ENCODE results near the gene TNKS1BP1.
"Not testable (repeated sequence)": the region's sequence is repeated elsewhere in the genome, so short reads cannot be mapped to it uniquely, and the experiment has no call there.

Gene TNKS1BP1

DNA sequence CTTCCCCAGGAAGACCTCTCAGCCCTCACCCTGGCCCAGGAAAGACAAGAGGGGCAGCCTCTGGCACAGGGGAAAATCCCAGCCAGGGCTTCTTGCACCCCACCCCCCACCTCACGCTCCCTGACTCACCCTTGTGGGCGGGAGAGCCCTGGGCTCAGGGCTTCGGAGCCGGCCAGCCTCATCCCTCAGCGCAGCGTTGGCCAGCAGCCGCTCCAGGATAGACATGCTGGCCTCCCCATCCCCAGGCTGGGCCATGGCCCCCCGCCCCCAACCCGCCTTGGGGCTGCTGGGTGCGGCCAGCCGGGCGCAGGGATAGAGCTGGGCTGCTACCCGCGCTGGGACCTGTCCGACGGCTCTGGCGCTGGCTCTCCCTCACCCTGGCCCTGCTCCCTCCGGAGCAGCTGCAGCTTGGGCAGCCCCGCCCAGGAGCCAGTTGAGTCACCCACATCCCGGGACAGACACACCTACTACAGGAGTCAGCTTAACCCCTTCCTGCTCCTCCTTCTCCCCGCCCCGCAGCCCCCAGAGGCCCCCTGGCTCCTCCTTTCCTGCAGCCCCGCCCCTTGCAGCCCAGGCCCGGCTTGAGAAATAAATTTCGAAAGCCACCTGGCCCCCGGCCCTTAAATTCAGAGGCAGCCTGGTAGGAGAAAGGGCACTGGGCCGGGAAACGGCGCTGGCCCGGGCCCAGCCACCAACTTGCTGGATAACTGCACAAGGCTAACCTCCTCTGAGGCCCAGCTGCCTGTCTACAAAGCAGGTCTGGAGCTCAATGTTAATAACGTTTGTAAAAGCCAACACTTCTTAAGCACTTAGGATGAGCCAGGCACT lies 13.4 kb downstream of the TNKS1BP1 start:
- peak; percentile 30 for DNase-seq (ENCODE audit: low read depth)

DNA sequence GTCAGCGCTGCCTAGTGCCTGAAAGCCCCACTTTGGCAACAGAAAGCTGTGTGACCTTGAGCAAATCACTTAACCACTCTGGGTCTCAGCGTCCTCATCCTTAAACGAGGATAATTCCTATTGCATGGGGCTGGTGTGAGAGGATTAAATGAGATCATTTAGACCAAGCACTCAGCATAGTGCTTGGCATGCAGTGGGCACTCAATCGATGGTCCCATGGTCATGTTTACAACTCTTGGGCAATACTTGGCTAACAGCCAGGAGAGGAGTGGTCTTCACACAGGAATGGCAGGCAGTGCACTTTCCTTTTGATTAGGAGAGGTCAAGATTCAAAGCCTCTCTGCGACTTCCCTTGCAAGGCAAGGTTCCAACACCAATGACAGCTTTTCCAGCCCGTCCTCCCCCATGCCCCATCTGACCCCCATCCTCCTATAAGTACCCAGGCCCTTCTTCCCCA lies 14.1 kb downstream of the TNKS1BP1 start:
- no peak for DNase-seq (ENCODE audit: low read depth)

DNA sequence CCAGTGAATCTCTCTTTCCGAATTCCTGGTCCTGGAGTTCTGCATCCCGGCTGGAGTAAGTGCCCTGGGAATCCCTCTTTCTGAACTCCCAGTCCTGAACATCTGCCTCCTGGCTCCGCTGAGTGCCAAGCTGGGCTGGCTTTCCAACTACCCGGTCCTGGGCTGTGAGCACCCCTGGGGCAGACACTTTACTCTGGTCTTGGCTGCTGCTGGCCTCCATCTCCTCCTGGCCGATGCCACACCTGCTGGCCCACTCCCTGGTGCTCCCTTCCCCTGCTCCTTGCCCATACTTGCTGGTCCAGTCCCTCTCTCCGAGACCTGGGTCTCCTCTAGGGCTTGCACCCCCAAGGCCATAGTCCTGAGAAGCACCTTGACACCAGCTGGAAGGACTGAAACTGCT lies 14.7 kb downstream of the TNKS1BP1 start:
- DNase-seq (ENCODE audit: low read depth) = no peak

DNA sequence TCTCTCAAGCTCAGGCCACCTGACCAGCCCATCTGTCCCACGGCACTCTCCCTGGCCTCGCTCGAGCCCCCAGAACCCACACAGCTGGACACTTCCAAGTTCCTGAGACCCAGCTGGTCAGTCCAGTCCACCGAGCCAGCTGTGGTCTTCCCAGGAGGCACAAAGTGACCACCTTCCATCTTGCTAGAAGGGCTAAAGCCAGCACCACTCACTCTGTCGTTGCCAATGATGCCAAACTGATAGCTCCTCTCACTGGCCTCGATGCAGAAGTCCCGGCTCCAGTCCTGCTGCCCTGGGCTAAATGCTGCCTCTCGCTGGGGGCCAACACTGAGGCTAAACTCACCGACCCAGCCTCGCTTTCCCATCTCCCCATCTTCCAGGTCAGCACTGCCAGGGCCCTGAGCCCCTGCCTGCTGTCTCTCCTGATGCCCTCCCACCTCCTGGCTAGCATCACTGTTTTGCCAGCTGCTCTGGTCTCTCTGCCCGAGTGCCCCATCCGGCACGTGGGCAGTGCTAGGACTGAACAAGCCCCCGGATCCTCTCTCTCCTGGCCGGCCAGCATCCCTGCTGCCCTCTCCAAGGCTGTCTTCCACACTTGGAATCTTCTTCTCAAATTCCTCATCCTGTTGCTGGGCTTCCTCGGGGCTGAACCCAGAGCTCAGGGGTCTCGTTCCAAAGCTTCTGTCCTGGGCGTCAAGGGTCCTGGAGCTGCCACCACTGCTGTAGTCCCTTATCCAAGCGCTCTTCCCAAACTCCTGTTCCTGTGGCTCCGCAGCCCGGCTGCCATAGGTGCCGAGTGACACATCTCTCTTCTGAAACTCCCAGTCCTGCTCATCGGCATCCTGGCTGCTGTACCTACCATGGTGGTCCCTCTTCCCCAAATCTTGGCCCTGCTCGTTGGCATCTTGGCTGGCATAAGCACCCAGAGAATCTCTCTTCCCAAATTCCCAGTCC lies 15.4 kb downstream of the TNKS1BP1 start:
- DNase-seq (ENCODE audit: low read depth) = no peak

DNA sequence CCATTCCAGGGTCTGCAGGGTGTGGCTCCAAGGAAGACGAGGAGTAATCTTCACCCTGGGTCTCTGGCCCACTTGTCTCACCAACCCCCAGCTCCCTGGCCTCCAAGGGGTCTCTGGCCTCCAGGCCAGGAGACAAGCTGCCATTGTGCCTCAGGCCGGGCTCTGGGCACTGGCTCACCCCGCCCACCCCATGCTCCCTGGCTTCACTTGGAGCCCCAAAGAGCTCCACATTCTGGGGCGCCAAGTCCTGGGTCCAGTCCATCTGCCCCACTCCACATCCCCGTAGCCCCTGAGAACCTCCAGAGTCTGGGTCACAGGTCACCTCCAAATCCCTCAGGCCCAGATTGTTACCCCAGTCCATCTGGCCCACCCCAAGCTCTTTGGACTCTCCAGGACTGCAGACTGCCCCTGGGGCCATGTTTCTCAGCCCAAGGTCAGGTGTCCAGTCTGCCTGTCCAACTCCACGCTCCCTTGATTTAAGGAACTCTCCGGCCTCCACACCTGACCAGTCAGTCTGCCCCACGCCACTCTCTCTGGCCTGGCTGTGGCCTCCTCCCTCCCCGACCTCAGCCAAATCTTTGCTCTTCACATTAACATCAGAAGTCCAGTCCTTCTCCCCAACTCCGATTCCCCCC lies 16.2 kb downstream of the TNKS1BP1 start:
- no peak for DNase-seq (ENCODE audit: low read depth)

DNA sequence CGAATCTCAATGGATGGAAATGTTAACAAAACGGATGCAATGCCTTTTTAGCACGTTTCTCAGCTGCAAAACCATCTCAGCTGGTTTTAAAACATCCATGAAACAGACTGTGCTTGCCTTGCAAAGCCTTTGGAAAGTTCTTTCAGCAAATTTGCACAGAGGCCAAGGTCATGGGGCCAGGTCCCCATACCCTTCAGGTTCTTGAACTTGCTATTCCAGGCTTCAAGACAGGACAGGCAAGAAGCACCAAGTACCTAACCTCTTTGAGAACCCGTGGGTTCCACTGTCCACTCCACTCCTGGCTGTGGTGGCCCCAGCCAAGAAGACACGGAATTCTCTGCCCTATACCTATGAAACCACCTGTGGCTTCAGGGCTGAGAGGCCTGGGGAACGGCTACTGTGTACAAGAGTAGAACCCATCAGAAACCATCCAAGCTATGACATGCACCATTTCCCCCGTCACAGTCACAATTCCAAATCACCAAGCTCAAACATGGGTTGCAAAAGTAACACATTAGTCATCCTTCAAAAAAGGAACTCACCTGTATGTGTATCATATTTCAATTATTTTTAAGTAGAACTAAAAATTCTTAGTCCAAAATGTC lies 17.0 kb downstream of the TNKS1BP1 start:
- no peak for DNase-seq (ENCODE audit: low read depth)

DNA sequence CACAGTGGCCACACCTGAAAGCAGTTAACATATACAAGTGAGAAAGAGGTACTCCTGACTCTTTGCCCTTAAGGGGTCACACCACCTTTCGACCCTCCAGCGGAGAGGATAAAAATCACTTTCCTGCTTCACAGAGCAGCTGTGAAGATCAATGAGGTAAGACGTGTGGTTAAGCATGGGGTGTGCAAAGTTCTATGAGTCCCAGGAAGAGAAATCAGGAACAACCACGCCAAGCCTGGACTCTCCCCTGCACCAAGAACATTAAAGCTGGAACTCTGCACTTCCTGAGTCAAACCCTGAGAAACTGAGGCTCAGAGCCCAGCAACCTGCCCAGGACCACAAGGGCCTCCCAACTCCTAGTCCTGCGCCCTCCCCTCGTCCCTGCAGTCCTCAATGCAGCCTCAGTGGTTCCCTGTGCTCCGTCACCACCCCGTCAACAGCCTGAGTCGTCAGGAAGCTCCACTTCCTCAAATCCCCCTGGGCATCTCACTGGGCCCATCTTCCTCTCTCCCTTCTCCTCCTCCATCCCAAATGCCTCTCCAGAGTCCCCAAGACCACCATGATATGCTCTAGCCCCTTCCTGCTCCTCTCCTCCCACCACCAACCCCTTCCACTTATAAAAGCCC lies 17.7 kb downstream of the TNKS1BP1 start:
- DNase-seq (ENCODE audit: low read depth) = no peak

DNA sequence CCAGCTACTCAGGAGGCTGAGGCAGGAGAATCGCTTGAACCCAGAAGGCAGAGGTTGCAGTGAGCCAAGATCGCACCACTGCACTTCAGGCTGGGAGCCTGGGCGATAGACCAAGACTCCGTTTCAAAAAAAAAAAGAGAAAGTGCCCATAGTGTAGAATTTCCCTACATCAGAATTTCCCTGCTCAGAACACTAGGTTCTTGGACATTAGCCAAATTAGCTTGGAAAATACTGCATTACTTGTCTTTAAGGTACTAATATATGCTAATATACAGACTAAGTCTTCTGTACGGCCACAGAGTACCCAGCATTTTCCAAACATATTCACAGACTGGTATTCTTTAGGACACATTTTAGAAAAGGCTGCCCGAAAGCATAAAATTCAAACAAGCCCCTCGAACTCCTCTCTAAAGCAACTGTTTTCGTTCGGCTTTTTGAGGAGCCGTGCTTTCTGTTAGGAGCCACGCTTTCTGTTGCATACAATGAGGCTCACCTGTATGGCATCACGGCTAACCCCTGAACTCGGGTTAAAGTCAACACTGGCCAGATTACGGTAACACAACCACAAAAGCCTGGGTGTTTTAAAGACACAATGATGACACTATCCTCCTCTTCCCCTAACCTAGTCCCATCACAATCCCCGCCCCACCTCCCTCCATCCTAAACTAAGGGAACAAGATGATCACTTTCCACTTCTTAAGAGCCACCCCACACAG lies 18.4 kb downstream of the TNKS1BP1 start:
- no peak for DNase-seq (ENCODE audit: low read depth)

DNA sequence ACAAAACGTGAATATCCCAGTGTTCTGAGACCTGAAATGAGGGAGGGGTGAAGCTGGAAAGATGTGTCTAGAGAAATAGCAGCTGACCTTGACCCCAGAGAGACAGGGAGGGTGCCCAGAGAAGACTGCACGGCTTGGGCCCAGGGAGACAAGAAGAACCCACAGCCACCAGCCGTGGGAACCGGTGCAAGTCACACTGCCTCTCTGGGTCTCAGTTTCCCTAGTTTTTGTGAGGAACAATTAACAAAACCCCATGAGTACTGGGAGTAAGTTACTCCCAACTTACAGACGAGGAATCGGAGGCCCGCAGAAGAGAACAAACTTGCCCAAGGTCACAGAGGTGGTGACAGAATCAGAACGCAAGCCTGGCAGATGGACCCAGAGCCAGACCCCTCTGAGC lies 19.2 kb downstream of the TNKS1BP1 start:
- no peak for DNase-seq (ENCODE audit: low read depth)

DNA sequence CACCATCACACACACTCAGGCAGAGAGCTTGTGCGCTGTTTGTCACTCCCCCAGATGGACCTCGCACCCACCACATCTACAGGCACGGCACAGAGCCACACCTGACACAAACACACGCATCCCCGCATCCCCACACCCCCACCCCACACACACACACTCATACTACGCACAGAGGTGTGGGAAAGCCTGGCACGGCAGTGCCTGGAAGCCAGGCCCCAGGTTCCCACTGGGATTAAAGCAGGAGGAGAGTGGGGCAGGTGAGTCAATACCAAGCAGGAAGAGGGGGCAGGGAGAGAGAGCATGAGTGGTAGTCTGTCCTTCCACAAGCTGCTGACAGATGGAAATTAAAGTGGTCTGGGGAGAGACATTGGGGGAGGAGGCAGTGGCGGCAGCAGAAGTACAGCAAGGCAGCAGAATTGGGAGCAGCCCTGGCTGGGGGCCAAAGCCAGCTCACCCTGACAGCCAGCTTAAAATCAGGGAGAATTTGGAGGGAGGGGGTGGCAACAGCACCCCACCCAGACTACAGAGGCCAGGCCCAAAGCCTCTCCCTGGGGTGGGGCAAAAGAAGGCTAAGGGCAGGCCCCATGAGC lies 20.7 kb downstream of the TNKS1BP1 start:
- no peak for DNase-seq (ENCODE audit: low read depth)

DNA sequence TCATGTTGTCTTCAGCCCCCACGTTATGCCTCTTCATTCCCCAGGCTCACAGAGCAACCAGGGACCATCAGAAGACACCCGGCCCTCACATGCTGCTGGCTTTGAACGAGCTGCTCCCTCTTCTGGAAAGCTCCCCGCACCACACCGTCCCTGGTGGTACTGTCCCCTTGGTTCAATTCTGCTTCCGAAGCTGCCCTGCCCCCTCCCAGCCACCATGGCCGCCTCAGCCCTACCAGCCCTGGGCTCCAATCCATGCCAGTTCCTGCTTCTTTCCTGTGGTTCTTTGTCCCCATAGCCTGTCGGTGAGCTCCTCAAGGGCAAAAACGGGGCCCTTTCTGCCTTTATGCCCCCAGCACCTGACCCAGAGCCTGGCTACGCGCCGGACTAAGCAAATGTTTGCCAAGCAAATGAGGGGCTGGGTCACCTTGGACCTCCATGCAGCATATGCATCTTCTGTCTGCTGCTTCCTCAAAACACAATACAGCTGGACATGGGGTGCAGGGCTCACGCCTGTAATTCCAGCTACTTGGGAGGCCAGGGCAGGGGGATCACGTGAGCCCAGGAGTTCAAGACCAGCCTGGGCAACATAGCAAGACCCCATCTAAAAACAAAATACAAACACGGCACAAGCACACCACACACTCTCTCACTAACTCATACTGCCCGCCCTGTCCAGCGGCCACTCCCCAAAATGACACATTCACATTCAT lies 21.3 kb downstream of the TNKS1BP1 start:
- DNase-seq (ENCODE audit: low read depth) = no peak

DNA sequence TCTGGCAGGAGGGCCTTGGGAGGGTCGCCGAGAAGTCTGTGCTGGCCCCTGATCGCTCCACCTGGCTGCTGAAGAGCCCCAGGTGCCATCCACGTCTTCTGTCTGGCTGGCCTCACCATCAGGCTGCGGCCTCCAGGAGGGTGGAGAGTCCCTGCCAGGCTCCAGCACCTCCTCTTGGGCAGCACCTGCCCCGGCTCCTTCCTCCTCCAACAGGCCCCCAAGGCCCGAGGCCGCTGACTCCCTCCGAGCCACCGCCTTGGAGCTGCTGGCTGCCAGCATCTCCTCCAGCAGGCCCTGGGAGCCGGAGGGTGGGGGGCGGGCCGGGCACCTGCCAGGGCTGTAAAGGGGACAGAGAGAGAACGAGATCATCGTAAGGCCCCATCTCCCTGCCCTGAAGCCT lies 22.3 kb downstream of the TNKS1BP1 start:
- no peak for DNase-seq (ENCODE audit: low read depth)

DNA sequence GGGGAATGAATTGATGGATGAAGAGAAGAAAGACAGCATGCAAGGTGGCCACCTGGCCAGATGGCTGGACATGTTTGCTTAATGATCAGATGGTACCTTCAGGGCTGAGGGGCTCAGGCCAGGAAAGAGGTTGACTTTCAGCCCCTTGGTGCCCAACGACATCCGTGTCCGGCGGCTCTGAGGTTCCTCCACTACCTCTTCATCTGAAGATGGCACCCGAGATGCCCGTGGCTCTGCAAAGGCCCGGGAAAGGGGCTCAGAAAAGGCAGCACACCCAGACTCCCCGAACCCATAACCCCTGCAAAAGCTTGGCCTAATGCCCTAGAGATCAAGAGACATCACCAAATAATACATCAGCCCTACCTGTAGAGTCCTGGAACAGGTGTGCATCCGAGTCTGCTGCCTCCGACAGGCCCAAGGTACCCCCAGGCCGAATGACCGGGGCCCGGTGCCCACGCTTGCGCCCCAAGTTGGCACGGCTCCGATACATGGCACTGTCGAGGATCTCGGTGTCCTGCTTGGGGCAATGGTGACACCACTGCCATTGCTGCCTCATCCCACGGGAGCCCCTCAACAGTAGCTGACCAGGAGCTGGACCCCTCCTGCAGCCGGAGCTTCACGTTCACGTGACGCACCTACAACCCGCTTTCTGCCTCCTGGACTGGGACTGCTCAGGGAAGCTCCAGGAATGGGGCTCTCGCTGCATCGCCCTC lies 22.9 kb downstream of the TNKS1BP1 start:
- no peak for DNase-seq (ENCODE audit: low read depth)

DNA sequence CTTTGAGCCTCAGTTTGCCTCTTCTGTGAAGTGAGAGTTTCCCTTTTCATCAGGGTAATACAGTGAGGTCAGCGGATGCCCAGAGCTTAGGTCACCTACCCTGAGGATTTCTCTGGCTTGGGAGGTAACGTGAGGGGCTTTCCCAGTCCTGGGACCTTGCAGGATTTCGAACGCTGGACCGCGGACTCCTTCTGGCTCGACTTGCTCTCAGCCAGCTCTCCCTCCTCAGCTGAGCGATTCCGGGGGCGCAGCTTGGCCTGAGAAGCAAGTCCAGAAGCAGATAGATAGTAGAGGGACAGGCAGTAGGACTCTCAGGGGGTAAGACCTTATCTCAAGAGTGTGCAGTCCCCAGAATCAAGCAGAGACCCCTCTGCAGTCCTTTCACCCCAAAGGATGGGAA lies 24.0 kb downstream of the TNKS1BP1 start:
- DNase-seq (ENCODE audit: low read depth) = no peak

DNA sequence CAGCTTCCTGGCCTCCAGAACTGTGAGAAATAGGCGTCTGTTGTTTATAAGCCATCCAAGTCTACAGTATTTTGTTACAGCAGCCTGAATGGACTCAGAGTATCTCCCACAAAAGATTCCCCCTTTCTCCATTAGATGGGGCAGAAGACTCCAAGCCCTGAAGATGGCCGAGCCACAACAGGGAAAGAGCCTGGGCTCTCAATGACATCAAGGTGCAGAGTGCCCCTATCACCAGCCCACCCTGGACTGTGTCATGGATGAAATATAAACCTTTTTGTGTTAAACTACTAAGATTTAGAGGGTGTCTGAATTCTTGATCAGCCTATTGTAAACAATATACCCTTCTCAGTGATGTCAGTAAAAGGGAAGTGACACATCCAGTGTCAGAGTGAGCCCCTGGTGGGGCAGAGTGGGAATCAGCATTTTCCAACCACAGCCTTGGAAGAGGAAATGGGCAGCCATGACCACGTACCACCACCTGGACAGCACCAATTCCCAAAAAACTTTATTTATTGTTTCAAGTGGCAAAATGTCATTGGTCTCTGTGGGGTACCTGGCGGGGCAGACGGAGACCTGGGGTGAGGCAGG lies 25.5 kb downstream of the TNKS1BP1 start:
- DNase-seq (ENCODE audit: low read depth) = no peak

DNA sequence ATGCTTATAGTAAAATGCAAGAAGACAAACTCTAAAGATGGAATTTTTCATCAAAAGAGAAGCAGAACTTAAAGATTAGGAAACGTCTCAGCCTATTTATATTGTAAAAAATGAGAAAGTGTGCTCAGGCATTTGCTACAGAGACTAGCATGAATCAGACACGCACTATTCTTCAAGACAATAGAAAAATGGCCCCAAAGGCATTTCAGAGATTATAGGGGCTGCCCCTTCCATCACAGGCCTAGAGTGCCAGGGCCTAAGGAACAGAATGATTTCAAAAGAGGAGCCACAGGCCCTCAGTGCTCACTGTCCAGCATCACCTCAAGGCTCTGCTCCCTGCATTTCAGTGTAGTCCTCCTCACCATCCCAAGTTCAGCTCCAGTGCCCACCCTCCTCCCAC lies 27.5 kb downstream of the TNKS1BP1 start:
- DNase-seq (ENCODE audit: low read depth) = no peak

DNA sequence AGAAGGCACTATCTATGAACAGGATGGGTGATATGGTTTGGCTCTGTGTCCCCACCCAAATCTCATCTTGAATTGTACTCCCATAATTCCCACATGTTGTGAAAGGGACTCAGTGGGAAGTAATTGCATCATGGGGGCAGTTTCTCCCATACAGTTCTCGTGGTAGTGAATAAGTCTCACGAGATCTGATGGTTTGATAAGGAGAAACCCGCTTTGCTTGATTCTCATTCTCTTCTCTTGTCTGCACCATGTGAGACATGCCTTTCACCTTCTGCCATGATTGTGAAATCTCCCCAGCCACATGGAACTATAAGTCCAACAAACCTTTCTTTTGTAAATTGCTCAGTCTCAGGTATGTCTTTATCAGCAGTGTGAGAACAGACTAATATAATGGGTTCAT lies 28.5 kb downstream of the TNKS1BP1 start:
- not testable (repeated sequence) for DNase-seq (ENCODE audit: low read depth)

DNA sequence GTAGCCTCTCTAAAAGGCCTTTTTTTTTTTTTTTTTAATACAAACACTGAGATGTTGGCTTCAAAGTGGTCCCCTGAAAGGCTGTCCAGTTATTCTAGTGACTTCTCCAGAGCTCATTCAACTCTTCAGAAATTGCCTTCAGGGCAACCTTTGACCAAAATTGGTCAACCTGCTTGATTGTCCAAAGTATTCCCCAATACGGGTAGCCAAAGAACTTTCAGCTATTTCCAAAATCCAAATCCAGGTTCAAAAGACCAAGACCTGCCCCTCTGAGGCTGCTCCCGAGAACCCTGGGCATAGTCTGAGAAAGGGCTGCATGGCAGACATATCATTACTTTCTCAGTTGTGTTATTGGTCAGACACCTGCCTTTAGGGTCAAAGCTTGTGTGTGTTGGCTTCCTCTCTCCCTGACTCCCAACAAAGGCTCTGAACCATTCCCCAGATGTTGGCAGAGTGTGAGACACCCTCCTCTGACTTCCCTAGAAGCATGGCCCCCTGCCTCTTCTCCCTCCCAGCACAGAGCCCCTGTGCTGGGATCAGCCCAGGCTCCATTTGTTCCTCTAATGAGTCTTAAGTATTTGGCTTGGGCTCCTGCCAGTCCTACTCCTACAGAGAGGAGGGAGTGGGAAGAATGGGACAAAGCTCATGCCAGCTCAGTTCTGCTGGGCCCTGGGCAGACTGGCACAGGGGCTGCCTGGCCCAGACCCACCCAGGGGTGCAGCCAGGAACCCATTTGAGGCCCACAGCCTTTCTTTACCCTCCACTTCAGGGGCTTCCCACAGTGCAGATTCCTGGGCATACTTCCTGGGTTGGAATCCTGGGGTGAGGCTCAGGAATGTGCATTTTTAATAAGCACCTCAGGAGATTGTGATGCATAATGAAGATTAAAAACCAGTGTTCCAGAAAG lies 30.3 kb downstream of the TNKS1BP1 start:
- DNase-seq (ENCODE audit: low read depth) = no peak

Measured in stimulated activated CD8-positive, alpha-beta memory T cell treated with anti-CD3 and anti-CD28 coated beads, Interleukin-12 subunit alpha, Interleukin-12 subunit beta, amount 100 ng/mL, for 4 hours (primary cell).